Keratinocyte (primary cell): ENCODE data around the gene OR4C5. TPM values are rescaled to one million over a fixed set of nuclear protein-coding genes. Genes with fewer than 3 reads are reported as not detected.
"Not testable (repeated sequence)": the region's sequence is repeated elsewhere in the genome, so short reads cannot be mapped to it uniquely, and the experiment has no call there.

Experiments
- DNase-seq: peaks from one replicate; pipeline ENCODE4 v3.0.0-alpha.2; 2011; ENCODE audit warnings: low read depth, missing footprints, low spot score
- FAIRE-seq: peaks from 2 replicates; lab custom pipeline; 2011; peaks lifted over from hg19 to GRCh38; lab: Jason Lieb, UNC
- H2AFZ ChIP-seq: 2 replicates; pipeline ENCODE4 v1.6.0; 2012; ENCODE audit warnings: low read length, control low read depth, inconsistent platforms; ENCODE audit not compliant: control insufficient read depth
- H3K27ac ChIP-seq: 2 replicates; pipeline ENCODE4 v1.5.1; 2011; ENCODE audit warnings: low read length; ENCODE audit not compliant: control insufficient read depth, insufficient read depth
- H3K27me3 ChIP-seq: 3 replicates; pipeline ENCODE4 v1.6.0; 2011; ENCODE audit warnings: low read length; ENCODE audit not compliant: control insufficient read depth, insufficient read depth; ENCODE audit errors: extremely low read depth
- H3K36me3 ChIP-seq, 2 experiments: 2 replicates in 1 of 2; 3 replicates in 1 of 2; pipeline ENCODE4 v1.5.1; 2011; ENCODE audit warnings: low read length in 2 of 2, mild to moderate bottlenecking in 1 of 2; ENCODE audit not compliant: control insufficient read depth in 2 of 2, insufficient read depth in 2 of 2; ENCODE audit errors: extremely low read depth in 1 of 2
- H3K4me1 ChIP-seq: 3 replicates; pipeline ENCODE4 v1.5.1; 2011; ENCODE audit warnings: low read length; ENCODE audit not compliant: control insufficient read depth, insufficient read depth; ENCODE audit errors: extremely low read depth
- H3K4me2 ChIP-seq: 3 replicates; pipeline ENCODE4 v1.6.0; 2011; ENCODE audit warnings: low read depth, low read length; ENCODE audit not compliant: control insufficient read depth, insufficient read depth; ENCODE audit errors: extremely low read depth
- H3K4me3 ChIP-seq, 3 experiments: fragments of 200-600 bp in 1 of 3; sonication (generic) in 1 of 3; 2 replicates in 2 of 3; 3 replicates in 1 of 3; pipeline ENCODE4 v1.5.1; 2011 to 2016; ENCODE audit warnings: low read length in 3 of 3, mild to moderate bottlenecking in 3 of 3, control low read depth in 2 of 3, inconsistent platforms in 1 of 3, low read depth in 1 of 3, mixed read lengths in 1 of 3, mixed run types in 1 of 3, moderate library complexity in 1 of 3; ENCODE audit not compliant: control insufficient read depth in 2 of 3, insufficient read depth in 2 of 3; ENCODE audit errors: extremely low read depth in 1 of 3
- H3K79me2 ChIP-seq: 2 replicates; pipeline ENCODE4 v1.6.0; 2012; ENCODE audit warnings: low read length; ENCODE audit not compliant: control insufficient read depth, insufficient read depth
- H3K9ac ChIP-seq: 3 replicates; pipeline ENCODE4 v1.6.0; 2011; ENCODE audit warnings: low read length; ENCODE audit not compliant: control insufficient read depth, insufficient read depth; ENCODE audit errors: extremely low read depth
- H3K9me1 ChIP-seq: 3 replicates; pipeline ENCODE4 v1.6.0; 2011; ENCODE audit warnings: low read length; ENCODE audit not compliant: control insufficient read depth, insufficient read depth; ENCODE audit errors: extremely low read depth
- H3K9me3 ChIP-seq: 2 replicates; pipeline ENCODE4 v1.5.1; 2012; ENCODE audit warnings: low read depth, low read length; ENCODE audit not compliant: control insufficient read depth
- H4K20me1 ChIP-seq: 3 replicates; pipeline ENCODE4 v1.6.0; 2011; ENCODE audit warnings: low read length; ENCODE audit not compliant: control insufficient read depth, insufficient read depth; ENCODE audit errors: extremely low read depth
- EZH2 ChIP-seq: IDR thresholded peaks from one replicate; pipeline ENCODE4 v1.6.1; 2012; ENCODE audit warnings: inconsistent platforms, mild to moderate bottlenecking, low read length, moderate library complexity
- dilution Hi-C: fragments of 300-500 bp; cut with MboI; formaldehyde crosslinking; loops from one replicate; pipeline ENCODE4 v1.7.0; 2020; ENCODE audit warnings: low sequenced_read_pairs; ENCODE audit not compliant: extremely low pct_ligation_motif_present
- polyA minus RNA-seq, 3 experiments: library from RNA; depleted of rRNA, polyadenylated mRNA; stranded (reverse); fragments of >200 nt; gene quantifications; 1 replicate in 1 of 3; 2 replicates in 1 of 3; 3 replicates in 1 of 3; pipeline ENCODE4 v1.2.3, GENCODE V29; 2011
- polyA plus RNA-seq, 5 experiments: library from polyadenylated mRNA; depleted of rRNA in 3 of 5; stranded (reverse) in 3 of 5; stranded (forward) in 1 of 5; unstranded in 1 of 5; fragments of >200 nt; gene quantifications; 1 replicate in 1 of 5; 2 replicates in 3 of 5; 3 replicates in 1 of 5; pipeline versions ENCODE4 v1.2.1 to v1.2.3, GENCODE V29; 2011 to 2012; ENCODE audit warnings: missing spikeins in 2 of 5, low read depth in 1 of 5, low replicate concordance in 1 of 5
- TF ChIP-seq, protein P1 (sequence below), 3 experiments: IDR thresholded peaks in 1 of 3; conservative IDR thresholded peaks in 1 of 3; optimal IDR thresholded peaks in 1 of 3; 2 replicates in 2 of 3; 3 replicates in 1 of 3; pipeline versions ENCODE3 to v1.5.1; 2011; ENCODE audit warnings: low read length in 3 of 3, mild to moderate bottlenecking in 3 of 3, moderate library complexity in 2 of 3, control low read depth in 1 of 3, inconsistent platforms in 1 of 3; ENCODE audit not compliant: insufficient read depth in 2 of 3; ENCODE audit errors: extremely low read depth in 1 of 3

OR4C5 gene
- not detected in 3 replicates for polyA plus RNA-seq
- not detected for polyA plus RNA-seq (2011; ENCODE audit: low read depth)
- polyA plus RNA-seq (2011; cell fraction: cytosol; rRNA removed), result not detected in 2 replicates
- polyA plus RNA-seq (2011; cell fraction: nucleus; rRNA removed), result not detected in 2 replicates
- not detected in 2 replicates for polyA plus RNA-seq (2012; ENCODE audit: low replicate concordance)
- polyA minus RNA-seq, result not detected in 3 replicates
- not detected for polyA minus RNA-seq (2011; cell fraction: cytosol; rRNA and poly(A)+ RNA removed)
- polyA minus RNA-seq (2011; cell fraction: nucleus; rRNA and poly(A)+ RNA removed), result not detected in 2 replicates

DNA sequence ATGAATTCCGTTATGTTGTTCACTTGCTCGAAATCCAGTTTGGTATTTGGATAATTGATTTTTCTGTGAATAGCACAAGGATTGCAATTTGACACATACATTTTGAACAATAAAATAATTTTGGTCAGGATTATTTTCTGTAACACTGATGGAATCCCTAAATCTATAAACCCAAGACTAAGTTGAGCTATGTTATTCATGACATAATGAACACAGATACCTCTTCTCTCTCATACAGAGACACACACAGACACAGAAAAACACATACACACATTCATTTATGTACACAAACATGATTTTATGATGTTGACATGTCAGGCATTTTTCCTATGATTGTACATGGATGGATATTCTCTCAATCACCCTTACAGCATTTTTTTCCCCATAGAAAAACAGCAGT lies at the start of gene OR4C5:
Gene OR4C5, minus strand, starts transcription at position 101 of the 400 bp plus-strand sequence. Its CDS starts 0 bp downstream, at position 101.
- no peaks in the 10 kb centered on the region for H3K4me1 ChIP-seq
- FAIRE-seq (no peak), DNase-seq (no peak)
- TF ChIP-seq EZH2, result no peak
- TF ChIP-seq, protein P1, sequence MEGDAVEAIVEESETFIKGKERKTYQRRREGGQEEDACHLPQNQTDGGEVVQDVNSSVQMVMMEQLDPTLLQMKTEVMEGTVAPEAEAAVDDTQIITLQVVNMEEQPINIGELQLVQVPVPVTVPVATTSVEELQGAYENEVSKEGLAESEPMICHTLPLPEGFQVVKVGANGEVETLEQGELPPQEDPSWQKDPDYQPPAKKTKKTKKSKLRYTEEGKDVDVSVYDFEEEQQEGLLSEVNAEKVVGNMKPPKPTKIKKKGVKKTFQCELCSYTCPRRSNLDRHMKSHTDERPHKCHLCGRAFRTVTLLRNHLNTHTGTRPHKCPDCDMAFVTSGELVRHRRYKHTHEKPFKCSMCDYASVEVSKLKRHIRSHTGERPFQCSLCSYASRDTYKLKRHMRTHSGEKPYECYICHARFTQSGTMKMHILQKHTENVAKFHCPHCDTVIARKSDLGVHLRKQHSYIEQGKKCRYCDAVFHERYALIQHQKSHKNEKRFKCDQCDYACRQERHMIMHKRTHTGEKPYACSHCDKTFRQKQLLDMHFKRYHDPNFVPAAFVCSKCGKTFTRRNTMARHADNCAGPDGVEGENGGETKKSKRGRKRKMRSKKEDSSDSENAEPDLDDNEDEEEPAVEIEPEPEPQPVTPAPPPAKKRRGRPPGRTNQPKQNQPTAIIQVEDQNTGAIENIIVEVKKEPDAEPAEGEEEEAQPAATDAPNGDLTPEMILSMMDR (optimal IDR thresholded peaks at IDR 0.05 in 1 of 3, IDR thresholded peaks at IDR 0.05 in 1 of 3, conservative IDR thresholded peaks at IDR 0.05 in 1 of 3; ENCODE audit: extremely low read depth in 1 of 3, insufficient read depth in 2 of 3, low read length in 3 of 3), result no peak
- H3K27ac ChIP-seq, result no peak within 1 kb of the TSS
- dilution Hi-C loops, result no loop called here
- H3K4me3 ChIP-seq, result no peak within 1 kb of the TSS
- no peaks in the 10 kb centered on the region for H3K27me3 ChIP-seq
- H3K9ac ChIP-seq, result no peak within 1 kb of the TSS
- no peaks in the 10 kb centered on the region for H3K9me3 ChIP-seq
- H3K36me3 ChIP-seq, result no peaks in the 10 kb centered on the region
- H2AFZ ChIP-seq, result no peak within 1 kb of the TSS
- H3K9me1 ChIP-seq, result no peaks in the 10 kb centered on the region
- H3K79me2 ChIP-seq, result no peaks in the 10 kb centered on the region
- H4K20me1 ChIP-seq, result no peaks in the 10 kb centered on the region
- H3K4me2 ChIP-seq, result no peak within 1 kb of the TSS

DNA sequence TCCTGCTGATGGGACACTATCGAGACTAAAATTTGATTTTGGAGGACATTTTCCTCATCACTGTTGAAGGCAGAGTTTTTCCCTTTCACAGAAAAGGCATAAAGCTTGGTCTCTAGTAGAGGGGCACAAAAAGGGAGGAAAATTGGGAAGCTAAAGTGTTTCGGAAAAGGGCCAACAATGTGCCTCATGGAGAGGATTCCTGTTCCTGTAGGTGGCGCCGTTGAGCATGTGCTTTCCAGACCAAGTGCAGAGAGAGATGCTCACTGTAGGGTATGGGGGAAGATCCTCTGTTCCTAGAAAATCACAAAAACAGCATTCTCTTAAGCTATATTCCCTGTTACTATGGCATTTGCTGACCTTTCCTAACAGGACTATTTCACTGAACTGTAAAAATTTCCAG lies 18.4 kb upstream of the OR4C5 start:
- Histone ChIP-seq H3K4me2 (no peak overlapping the region), H3K4me1 (no peaks in the 10 kb centered on the region), H3K9me3 (no peaks in the 10 kb centered on the region), H2AFZ (no peak overlapping the region), H3K9ac (no peak overlapping the region), H3K36me3 (no peaks in the 10 kb centered on the region), H4K20me1 (no peaks in the 10 kb centered on the region), H3K4me3 (no peak overlapping the region), H3K79me2 (no peaks in the 10 kb centered on the region), H3K9me1 (no peaks in the 10 kb centered on the region), H3K27ac (no peak overlapping the region), H3K27me3 (no peaks in the 10 kb centered on the region)
- TF ChIP-seq EZH2, result no peak
- TF ChIP-seq, protein P1 (optimal IDR thresholded peaks at IDR 0.05 in 1 of 3, IDR thresholded peaks at IDR 0.05 in 1 of 3, conservative IDR thresholded peaks at IDR 0.05 in 1 of 3; ENCODE audit: extremely low read depth in 1 of 3, insufficient read depth in 2 of 3, low read length in 3 of 3), result no peak
- no peak for DNase-seq
- FAIRE-seq, result no peak
- dilution Hi-C loops, result no loop called here

DNA sequence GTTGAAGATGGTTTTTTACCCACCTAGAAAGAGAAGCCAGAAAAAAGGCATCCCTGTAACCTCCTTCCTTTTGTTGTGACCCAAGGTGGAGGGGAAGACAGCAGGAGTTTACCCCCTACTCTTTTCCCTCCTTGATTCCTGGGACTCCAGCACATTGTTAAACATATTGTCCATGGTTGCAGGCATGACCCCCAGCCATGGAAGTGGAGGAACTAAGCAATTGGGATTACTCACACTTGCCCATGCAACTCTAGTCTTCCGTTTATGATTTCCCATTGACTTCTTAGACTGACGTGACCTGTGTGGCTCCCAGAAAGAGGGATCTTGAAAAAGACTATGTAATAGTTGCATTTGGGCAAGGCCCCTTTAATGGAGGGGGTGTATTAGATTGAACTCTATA lies 17.9 kb upstream of the OR4C5 start:
- DNase-seq, H3K9me3 ChIP-seq, H3K27ac ChIP-seq, H3K9me1 ChIP-seq, H2AFZ ChIP-seq, H3K27me3 ChIP-seq, H4K20me1 ChIP-seq, H3K4me3 ChIP-seq, H3K79me2 ChIP-seq, H3K4me1 ChIP-seq, H3K4me2 ChIP-seq, FAIRE-seq, dilution Hi-C loops, H3K9ac ChIP-seq, H3K36me3 ChIP-seq: not testable (repeated sequence)

DNA sequence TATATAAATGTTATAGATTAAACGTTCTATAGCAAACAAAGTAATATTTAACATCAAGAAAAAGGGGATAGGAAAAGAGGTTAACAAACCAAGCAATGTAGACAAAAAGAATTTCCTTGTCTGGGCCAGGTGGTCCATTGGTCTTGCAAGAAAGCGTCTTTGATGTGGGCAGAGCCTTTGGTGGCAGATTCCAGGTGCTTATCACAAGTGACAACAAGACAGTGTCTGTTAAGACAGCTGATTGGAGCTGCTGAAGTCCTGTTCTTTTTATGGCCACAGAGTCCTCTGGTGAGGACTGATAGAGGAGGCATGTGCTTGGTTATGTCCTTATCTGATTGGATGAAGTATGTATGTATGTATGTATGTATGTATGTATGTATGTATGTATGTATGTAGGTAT lies 5.0 kb downstream of the OR4C5 start:
- H3K79me2 ChIP-seq, H2AFZ ChIP-seq, H3K36me3 ChIP-seq, H3K9ac ChIP-seq, H3K27ac ChIP-seq, H3K9me3 ChIP-seq, dilution Hi-C loops, H3K9me1 ChIP-seq, H3K27me3 ChIP-seq, H3K4me1 ChIP-seq, H3K4me2 ChIP-seq, H3K4me3 ChIP-seq, H4K20me1 ChIP-seq, DNase-seq, FAIRE-seq: not testable (repeated sequence)
